DMS 273 treated with DMSO at 0.1 percent for 48 hours (cell line): ENCODE data around the gene CHID1.
A peak's percentile ranks its signal among the peaks of the same experiment; 100 is the strongest.

Experiments
- DNase-seq: peaks from one replicate; lab custom pipeline; 2025; lab: John Stamatoyannopoulos, UW

CHID1 gene

GRCh38 chr11:849104-849824, 61.3 kb downstream of the CHID1 start:
- DNase-seq: no peak

DNA sequence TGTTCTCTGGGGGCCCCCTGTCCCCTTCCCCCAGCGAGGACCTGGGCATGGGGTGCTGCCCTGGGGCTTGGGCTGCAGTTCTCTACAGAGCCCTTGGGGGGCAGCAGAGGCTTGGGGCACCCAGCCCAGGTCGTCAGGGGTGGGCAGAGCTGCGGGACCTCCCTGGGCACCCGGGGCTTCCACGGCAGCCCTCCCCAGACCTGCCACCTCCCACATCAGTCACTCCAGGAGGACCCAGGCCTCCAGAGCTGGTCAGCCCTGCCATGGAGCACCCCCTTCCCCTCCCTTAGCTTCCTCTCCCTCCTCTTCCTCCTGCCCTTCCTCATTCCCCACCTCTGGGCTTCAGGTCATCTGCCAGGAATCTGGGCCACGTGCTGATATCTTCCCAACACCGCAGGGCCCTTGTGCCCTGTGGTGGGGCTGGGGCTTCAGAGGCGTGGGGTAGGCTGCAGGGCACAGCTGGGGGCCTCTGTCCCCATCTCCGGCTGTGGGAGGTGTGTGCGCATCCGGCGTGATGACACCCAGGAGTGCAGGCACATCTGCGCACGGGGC, 62.2 kb downstream of the CHID1 start:
- DNase-seq: no peak

- no peak for DNase-seq
These were observed 62.7 kb downstream of the CHID1 start for GRCh38 chr11:847876-848275.

DNA sequence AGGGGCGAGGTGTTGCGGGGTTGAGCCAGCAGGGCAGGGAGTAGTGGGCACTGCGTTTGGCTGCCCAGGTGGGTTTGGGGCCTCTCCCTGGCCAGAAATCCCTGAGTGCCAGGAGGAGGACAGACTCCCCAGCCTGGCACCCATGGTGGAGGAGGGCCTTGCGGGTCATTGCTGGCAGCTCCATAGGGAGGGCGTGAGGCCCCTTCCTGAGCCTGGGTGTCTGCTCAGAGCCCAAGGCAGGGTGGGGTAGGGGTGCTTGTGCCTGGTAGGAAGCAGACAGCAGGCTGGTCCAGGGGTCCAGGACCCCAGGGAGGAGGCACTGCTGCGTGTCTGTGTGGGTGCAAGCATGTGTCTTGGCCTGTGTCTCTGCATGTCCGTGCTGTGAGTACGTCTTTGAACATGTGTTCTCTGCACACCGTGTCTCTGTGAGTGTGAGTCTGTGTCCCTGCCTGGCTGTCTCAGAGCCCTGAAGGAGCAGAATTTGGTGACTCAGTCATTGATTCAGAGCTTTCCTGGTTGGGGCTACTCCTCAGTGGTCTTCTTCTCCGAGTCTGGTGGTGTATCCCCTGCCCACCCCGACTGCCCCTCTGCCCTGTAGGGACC, 64.0 kb downstream of the CHID1 start:
- no peak for DNase-seq

- no peak for DNase-seq
These were observed 64.6 kb downstream of the CHID1 start for GRCh38 chr11:845872-846495.

- peak; percentile 48 for DNase-seq
These were observed 65.6 kb downstream of the CHID1 start for GRCh38 chr11:844693-845644.

- no peak for DNase-seq
These were observed 66.6 kb downstream of the CHID1 start for GRCh38 chr11:843818-844692.

- DNase-seq: no peak
These were observed 67.4 kb downstream of the CHID1 start for GRCh38 chr11:843086-843734.

GRCh38 chr11:842370-843002, 68.1 kb downstream of the CHID1 start, which contains the start of the genes POLR2L and TSPAN4:
TSS of gene POLR2L (minus strand) at chr11:842529. CDS start at chr11:842508, 21 bp downstream.
TSS of gene TSPAN4 (plus strand) at chr11:842852. CDS start at chr11:850305, 7,453 bp downstream.
- peak; percentile 9 for DNase-seq

DNA sequence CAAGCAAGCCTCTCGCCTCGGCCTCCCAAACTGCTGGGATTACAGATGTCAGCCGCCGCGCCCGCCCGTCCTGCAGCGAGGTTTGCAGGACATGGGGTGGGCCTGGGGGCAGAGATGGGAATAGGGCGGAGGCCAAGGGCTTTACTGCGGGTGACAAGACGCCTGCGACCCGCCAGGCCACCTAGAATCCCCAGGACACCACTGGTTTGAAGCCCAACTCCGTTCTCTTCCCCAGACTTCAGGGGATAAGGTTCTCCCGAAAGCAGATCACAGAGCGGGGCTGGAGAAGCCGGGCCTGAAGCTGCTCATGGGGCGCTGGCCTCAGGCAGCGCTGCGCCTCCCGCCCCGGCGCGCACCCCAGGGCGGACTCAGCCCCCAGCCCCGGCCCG, 68.6 kb downstream of the CHID1 start:
- no peak for DNase-seq

GRCh38 chr11:839875-840617, 70.6 kb downstream of the CHID1 start:
- no peak for DNase-seq

- DNase-seq: no peak
These were observed 71.4 kb downstream of the CHID1 start for GRCh38 chr11:839280-839623.

- DNase-seq: peak; percentile 74
These were observed 72.0 kb downstream of the CHID1 start for GRCh38 chr11:838441-839279.

GRCh38 chr11:837990-838307, 72.7 kb downstream of the CHID1 start:
- DNase-seq: no peak

- no peak for DNase-seq
These were observed 73.2 kb downstream of the CHID1 start for GRCh38 chr11:837189-837989.

DNA sequence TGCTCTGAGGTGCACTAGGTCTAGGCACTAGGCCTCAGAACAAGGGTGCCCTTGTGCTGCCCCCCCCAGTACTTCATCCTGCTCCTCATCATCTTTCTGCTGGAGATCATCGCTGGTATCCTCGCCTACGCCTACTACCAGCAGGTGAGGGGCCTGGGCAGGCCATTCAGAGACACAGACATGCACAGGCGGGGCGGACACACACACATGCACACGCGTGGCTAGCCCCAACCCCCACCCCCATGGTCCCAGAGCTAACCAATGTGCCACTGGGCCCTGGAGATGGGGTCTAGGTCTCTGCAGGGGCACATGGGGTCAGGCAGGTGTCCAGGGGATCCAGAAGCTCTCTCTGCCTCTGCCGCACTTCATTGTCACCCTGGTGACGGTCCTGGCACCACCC, 73.9 kb downstream of the CHID1 start:
- DNase-seq: no peak

DNA sequence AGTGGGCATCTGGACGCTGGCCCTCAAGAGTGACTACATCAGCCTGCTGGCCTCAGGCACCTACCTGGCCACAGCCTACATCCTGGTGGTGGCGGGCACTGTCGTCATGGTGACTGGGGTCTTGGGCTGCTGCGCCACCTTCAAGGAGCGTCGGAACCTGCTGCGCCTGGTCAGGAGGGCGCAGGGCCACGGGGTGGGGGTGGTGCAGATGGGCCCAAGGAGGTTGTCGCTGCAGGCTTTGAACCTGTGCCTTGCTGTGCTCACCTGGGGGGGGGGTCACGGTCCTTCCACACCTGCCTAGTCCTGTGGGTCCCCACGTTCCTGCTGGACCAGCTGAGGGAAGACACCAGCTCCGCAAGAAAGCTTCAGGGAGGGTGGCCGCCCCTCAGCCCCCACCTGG, 74.3 kb downstream of the CHID1 start:
- DNase-seq: no peak
